HK-2 (cell line): ENCODE results near the gene MAML1.
"Not testable (repeated sequence)": the region's sequence is repeated elsewhere in the genome, so short reads cannot be mapped to it uniquely, and the experiment has no call there.

Source experiments
- DNase-seq: peaks from one replicate; pipeline ENCODE4 v3.0.0-alpha.2; 2018; ENCODE audit not compliant: unreplicated experiment

Gene MAML1

GRCh38 chr5:179732412-179732917, at the start of gene MAML1:
Gene MAML1, plus strand, starts transcription at chr5:179732822. Its CDS starts 291 bp downstream, at chr5:179733113.
- peak; percentile 97 for DNase-seq

GRCh38 chr5:179689212-179689611, 43.4 kb upstream of the MAML1 start:
- DNase-seq = not testable (repeated sequence)

GRCh38 chr5:179694561-179694960, 38.1 kb upstream of the MAML1 start:
- no peak for DNase-seq

- no peak for DNase-seq
Observed at GRCh38 chr5:179696603-179697002, 36.0 kb upstream of the MAML1 start.

- no peak for DNase-seq
Observed at GRCh38 chr5:179697108-179697507, 35.5 kb upstream of the MAML1 start.

- DNase-seq = not testable (repeated sequence)
Observed at GRCh38 chr5:179697543-179697942, 35.1 kb upstream of the MAML1 start.

- DNase-seq = peak; percentile 97
Observed at GRCh38 chr5:179697993-179698934, 34.4 kb upstream of the MAML1 start.

GRCh38 chr5:179698935-179699615, 33.5 kb upstream of the MAML1 start, which contains the start of gene CANX:
Gene CANX, plus strand, starts transcription at chr5:179698967. Its CDS starts 6,715 bp downstream, at chr5:179705682.
- DNase-seq = no peak

- peak; percentile 20 for DNase-seq
Observed at GRCh38 chr5:179699616-179700237, 32.9 kb upstream of the MAML1 start.

- DNase-seq = no peak
Observed at GRCh38 chr5:179700401-179700918, 32.2 kb upstream of the MAML1 start.

- no peak for DNase-seq
Observed at GRCh38 chr5:179716286-179716685, 16.3 kb upstream of the MAML1 start.

- DNase-seq = no peak
Observed at GRCh38 chr5:179720222-179720621, 12.4 kb upstream of the MAML1 start.

GRCh38 chr5:179724163-179724562, 8.5 kb upstream of the MAML1 start:
- no peak for DNase-seq

- DNase-seq = no peak
Observed at GRCh38 chr5:179727106-179727505, 5.5 kb upstream of the MAML1 start.

GRCh38 chr5:179729303-179729702, 3.3 kb upstream of the MAML1 start:
- no peak for DNase-seq

GRCh38 chr5:179729727-179730126, 2.9 kb upstream of the MAML1 start:
- no peak for DNase-seq

- no peak for DNase-seq
Observed at GRCh38 chr5:179730356-179730755, 2.3 kb upstream of the MAML1 start.

- DNase-seq = no peak
Observed at GRCh38 chr5:179730852-179731251, 1.8 kb upstream of the MAML1 start.

GRCh38 chr5:179731791-179732411, 721 bp upstream of the MAML1 start:
- DNase-seq = peak; percentile 32

GRCh38 chr5:179732918-179733771, 523 bp downstream of the MAML1 start:
- DNase-seq = peak; percentile 45
